CD4-positive, alpha-beta memory T cell (primary cell): ENCODE data around the gene NOS1AP. TPM values are rescaled to one million over a fixed set of nuclear protein-coding genes. Genes with fewer than 3 reads are reported as not detected.

Experiments
- CTCF ChIA-PET: fragments of 350-600 bp; sonication (Branson Sonifier 250); formaldehyde crosslinking; loops from one replicate; lab custom pipeline; 2021; ENCODE audit warnings: inconsistent platforms; ENCODE audit not compliant: partially characterized antibody; lab: Charles Lee
- POLR2A ChIA-PET: fragments of 350-600 bp; sonication (Branson Sonifier 250); formaldehyde crosslinking; loops from one replicate; lab custom pipeline; 2021; ENCODE audit not compliant: partially characterized antibody; lab: Charles Lee
- DNase-seq, 5 donors: peaks; one replicate each; pipeline versions ENCODE4 v3.0.0 to v3.0.0-alpha.2; 2020 to 2022; ENCODE audit warnings: mixed read lengths in 1 of 5
- H3K27ac ChIP-seq: one replicate; pipeline ENCODE4 v1.7.0; 2013; ENCODE audit warnings: low read depth, low read length
- H3K27me3 ChIP-seq: 2 replicates; pipeline ENCODE4 v1.7.0; 2013; ENCODE audit warnings: mild to moderate bottlenecking, low read length, moderate library complexity; ENCODE audit not compliant: insufficient read depth
- H3K36me3 ChIP-seq: 2 replicates; pipeline ENCODE4 v1.7.0; 2013; ENCODE audit warnings: mild to moderate bottlenecking, low read length, moderate library complexity; ENCODE audit not compliant: insufficient read depth
- H3K4me1 ChIP-seq: 2 replicates; pipeline ENCODE4 v1.7.0; 2013; ENCODE audit warnings: mild to moderate bottlenecking, low read length, moderate library complexity; ENCODE audit not compliant: insufficient read depth
- H3K4me3 ChIP-seq, 2 donors: one replicate each; pipeline ENCODE4 v1.7.0; 2013; ENCODE audit warnings: low read length in 2 of 2, mild to moderate bottlenecking in 1 of 2
- H3K9me3 ChIP-seq, 2 donors: one replicate each; pipeline ENCODE4 v1.7.0; 2013; ENCODE audit warnings: low read length in 2 of 2, control low read depth in 1 of 2; ENCODE audit not compliant: control insufficient read depth in 1 of 2
- H3K27ac Mint-ChIP-seq, 7 donors: one replicate each; pipeline ENCODE4 v1.8.0; 2020 to 2021; ENCODE audit warnings: mixed read lengths in 7 of 7, mild to moderate bottlenecking in 6 of 7, inconsistent platforms in 3 of 7, moderate library complexity in 3 of 7
- H3K27me3 Mint-ChIP-seq, 2 donors: one replicate each; pipeline ENCODE4 v1.8.0; 2020 to 2021; ENCODE audit warnings: mixed read lengths in 2 of 2
- H3K36me3 Mint-ChIP-seq, 2 donors: one replicate each; pipeline ENCODE4 v1.8.0; 2020 to 2021; ENCODE audit warnings: mixed read lengths in 2 of 2, inconsistent platforms in 1 of 2, mild to moderate bottlenecking in 1 of 2
- H3K4me1 Mint-ChIP-seq, 4 donors: one replicate each; pipeline ENCODE4 v1.8.0; 2020 to 2021; ENCODE audit warnings: mixed read lengths in 4 of 4, mild to moderate bottlenecking in 1 of 4
- H3K4me3 Mint-ChIP-seq, 8 donors: one replicate each; pipeline ENCODE4 v1.8.0; 2020 to 2021; ENCODE audit warnings: mixed read lengths in 8 of 8, mild to moderate bottlenecking in 7 of 8, moderate library complexity in 6 of 8, inconsistent platforms in 3 of 8
- H3K9me3 Mint-ChIP-seq, 8 donors: one replicate each; pipeline ENCODE4 v1.8.0; 2020 to 2021; ENCODE audit warnings: mixed read lengths in 8 of 8, mild to moderate bottlenecking in 5 of 8, inconsistent platforms in 3 of 8, moderate library complexity in 1 of 8
- intact Hi-C: fragments of 100-400 bp; cut with micrococcal nuclease; formaldehyde crosslinking; loops from one replicate; pipeline ENCODE4 v1.15.1; 2023
- polyA plus RNA-seq, 2 donors: library from polyadenylated mRNA; unstranded; fragments of 300-500 nt; fragmentation: Illumina TruSeq; gene quantifications; one replicate each; pipeline ENCODE4 v1.2.3, GENCODE V29; 2021
- total RNA-seq, 2 experiments: library from RNA; stranded (reverse); gene quantifications; one replicate each; pipeline ENCODE4 v1.2.3, GENCODE V29; 2021

NOS1AP gene
- total and polyA plus RNA-seq, 4 experiments from 2014 or later, result not detected

GRCh38 chr1:162404550-162405160 lies 335.2 kb downstream of the NOS1AP start:
- H3K9me3 Mint-ChIP-seq, result no peaks in the 10 kb centered on the region
- no peak overlapping the region for H3K4me3 ChIP-seq
- intact Hi-C loops, result no loop called here
- DNase-seq, result no peak
- CTCF ChIA-PET, result no interaction called here
- H3K4me1 ChIP-seq, result no peaks in the 10 kb centered on the region
- POLR2A ChIA-PET, result no interaction called here
- H3K27me3 Mint-ChIP-seq, result peaks cover 11 to 13% of the 10 kb centered on the region in 2 donors
- H3K4me1 Mint-ChIP-seq, result no peaks in the 10 kb centered on the region
- no peaks in the 10 kb centered on the region for H3K9me3 ChIP-seq
- H3K27me3 ChIP-seq, result no peaks in the 10 kb centered on the region
- H3K4me3 Mint-ChIP-seq, result no peak overlapping the region
- H3K36me3 Mint-ChIP-seq, result no peaks in the 10 kb centered on the region
- H3K36me3 ChIP-seq, result no peaks in the 10 kb centered on the region
- no peak overlapping the region for H3K27ac ChIP-seq
- no peak overlapping the region for H3K27ac Mint-ChIP-seq

GRCh38 chr1:162405800-162406199 lies 336.3 kb downstream of the NOS1AP start:
- H3K36me3 ChIP-seq, result no peaks in the 10 kb centered on the region
- no peaks in the 10 kb centered on the region for H3K9me3 Mint-ChIP-seq
- H3K4me3 Mint-ChIP-seq, result no peak overlapping the region
- no peaks in the 10 kb centered on the region for H3K4me1 Mint-ChIP-seq
- intact Hi-C loops, result no loop called here
- no peaks in the 10 kb centered on the region for H3K9me3 ChIP-seq
- H3K27ac ChIP-seq, result no peak overlapping the region
- no peaks in the 10 kb centered on the region for H3K4me1 ChIP-seq
- no peaks in the 10 kb centered on the region for H3K27me3 ChIP-seq
- CTCF ChIA-PET, result interaction anchor here (2.3 kb wide), 1 partner anchor 12 kb away, joined by 5 read pairs; no protein-coding TSS in a partner anchor
- no peaks in the 10 kb centered on the region for H3K36me3 Mint-ChIP-seq
- POLR2A ChIA-PET, result no interaction called here
- H3K4me3 ChIP-seq, result no peak overlapping the region
- H3K27me3 Mint-ChIP-seq, result peaks cover 12 to 15% of the 10 kb centered on the region in 2 donors
- H3K27ac Mint-ChIP-seq, result no peak overlapping the region
- no peak for DNase-seq

- Mint-ChIP-seq H3K4me1 (no peaks in the 10 kb centered on the region), H3K4me3 (no peak overlapping the region), H3K36me3 (no peaks in the 10 kb centered on the region), H3K27ac (no peak overlapping the region), H3K9me3 (no peaks in the 10 kb centered on the region), H3K27me3 (peaks cover 15 to 18% of the 10 kb centered on the region in 2 donors)
- H3K4me3 ChIP-seq, result no peak overlapping the region
- H3K9me3 ChIP-seq, result no peaks in the 10 kb centered on the region
- no peak for DNase-seq
- H3K27ac ChIP-seq, result no peak overlapping the region
- CTCF ChIA-PET, result interaction anchor here (2.3 kb wide), 1 partner anchor 11 kb away, joined by 5 read pairs; no protein-coding TSS in a partner anchor
- intact Hi-C loops, result no loop called here
- no peaks in the 10 kb centered on the region for H3K4me1 ChIP-seq
- no peaks in the 10 kb centered on the region for H3K27me3 ChIP-seq
- H3K36me3 ChIP-seq, result no peaks in the 10 kb centered on the region
- POLR2A ChIA-PET, result no interaction called here
Measured at GRCh38 chr1:162406811-162407210, 337.3 kb downstream of the NOS1AP start.

DNA sequence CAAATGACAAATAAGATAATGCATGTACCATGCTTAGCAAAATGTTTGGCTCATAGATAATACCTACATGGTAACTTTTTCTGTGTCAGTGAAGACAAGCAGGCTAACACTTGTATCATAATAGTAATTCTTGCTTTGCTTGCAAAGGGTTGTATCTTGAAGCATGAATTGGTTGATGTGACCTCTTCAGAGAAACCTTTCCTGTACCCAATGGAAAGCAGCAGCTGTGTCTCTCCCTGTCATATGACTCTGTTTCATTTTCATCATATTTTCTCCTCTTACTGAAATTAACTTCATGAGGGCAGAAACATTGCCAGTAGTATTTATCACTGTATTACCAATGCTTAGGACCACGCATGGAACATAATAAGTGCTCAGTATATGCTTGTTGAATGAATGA lies 338.0 kb downstream of the NOS1AP start:
- Histone ChIP-seq H3K27ac (no peak overlapping the region), H3K9me3 (no peaks in the 10 kb centered on the region), H3K4me1 (no peaks in the 10 kb centered on the region), H3K27me3 (no peaks in the 10 kb centered on the region), H3K36me3 (no peaks in the 10 kb centered on the region), H3K4me3 (no peak overlapping the region)
- DNase-seq, result no peak
- intact Hi-C loops, result no loop called here
- peaks cover 12 to 18% of the 10 kb centered on the region in 2 donors for H3K27me3 Mint-ChIP-seq
- H3K36me3 Mint-ChIP-seq, result no peaks in the 10 kb centered on the region
- POLR2A ChIA-PET, result no interaction called here
- H3K9me3 Mint-ChIP-seq, result no peaks in the 10 kb centered on the region
- H3K27ac Mint-ChIP-seq, result no peak overlapping the region
- H3K4me3 Mint-ChIP-seq, result no peak overlapping the region
- no peaks in the 10 kb centered on the region for H3K4me1 Mint-ChIP-seq
- CTCF ChIA-PET, result interaction anchor here (2.3 kb wide), 1 partner anchor 10 kb away, joined by 5 read pairs; no protein-coding TSS in a partner anchor

GRCh38 chr1:162412002-162412401 lies 342.5 kb downstream of the NOS1AP start, which contains the start of gene SH2D1B:
Gene SH2D1B, minus strand, starts transcription at chr1:162412136. Its CDS starts 120 bp downstream, at chr1:162412016.
- Mint-ChIP-seq H3K4me3 (no peak within 1 kb of the TSS), H3K27me3 (peaks cover 17% of the 10 kb centered on the region in 2 donors), H3K36me3 (no peaks in the 10 kb centered on the region), H3K9me3 (peaks cover 0 to 2% (median 0%) of the 10 kb centered on the region in 8 donors), H3K4me1 (no peaks in the 10 kb centered on the region), H3K27ac (no peak within 1 kb of the TSS)
- Histone ChIP-seq H3K27me3 (no peaks in the 10 kb centered on the region), H3K4me1 (no peaks in the 10 kb centered on the region), H3K9me3 (no peaks in the 10 kb centered on the region), H3K27ac (no peak within 1 kb of the TSS), H3K4me3 (no peak within 1 kb of the TSS), H3K36me3 (no peaks in the 10 kb centered on the region)
- POLR2A ChIA-PET, result no interaction called here
- intact Hi-C loops, result no loop called here
- CTCF ChIA-PET, result interaction anchor here (1.2 kb wide), 1 partner anchor 8 kb away, joined by 3 read pairs; no protein-coding TSS in a partner anchor
- no peak for DNase-seq

DNA sequence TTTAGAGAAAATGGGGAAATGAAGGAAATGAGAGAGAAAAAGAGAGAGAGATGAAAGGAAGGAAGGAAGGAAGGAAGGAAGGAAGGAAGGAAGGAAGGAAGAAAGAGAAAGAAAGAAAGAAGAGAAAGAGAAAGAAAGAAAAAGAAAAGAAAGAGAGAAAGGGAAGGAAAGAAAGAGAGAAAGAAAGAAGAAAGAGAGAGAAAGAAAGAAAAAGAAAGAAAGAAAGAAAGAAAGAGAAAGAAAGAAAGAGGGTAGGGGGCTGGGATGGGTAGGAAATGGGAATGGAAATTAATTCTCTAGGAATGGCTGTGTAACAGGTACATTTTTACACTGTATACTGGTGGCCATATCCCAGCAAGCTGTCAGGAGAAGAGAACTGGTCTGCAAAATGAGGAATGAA lies 346.7 kb downstream of the NOS1AP start:
- Histone ChIP-seq H3K27me3 (no peaks in the 10 kb centered on the region), H3K4me1 (no peaks in the 10 kb centered on the region), H3K27ac (no peak overlapping the region), H3K9me3 (no peaks in the 10 kb centered on the region), H3K36me3 (no peaks in the 10 kb centered on the region), H3K4me3 (no peak overlapping the region)
- Mint-ChIP-seq H3K4me1 (no peaks in the 10 kb centered on the region), H3K36me3 (no peaks in the 10 kb centered on the region), H3K27ac (no peak overlapping the region), H3K27me3 (peaks cover 14 to 30% of the 10 kb centered on the region in 2 donors), H3K9me3 (peaks cover 0 to 2% (median 0%) of the 10 kb centered on the region in 8 donors), H3K4me3 (no peak overlapping the region)
- no peak for DNase-seq
- CTCF ChIA-PET, result no interaction called here
- POLR2A ChIA-PET, result no interaction called here
- intact Hi-C loops, result no loop called here

DNA sequence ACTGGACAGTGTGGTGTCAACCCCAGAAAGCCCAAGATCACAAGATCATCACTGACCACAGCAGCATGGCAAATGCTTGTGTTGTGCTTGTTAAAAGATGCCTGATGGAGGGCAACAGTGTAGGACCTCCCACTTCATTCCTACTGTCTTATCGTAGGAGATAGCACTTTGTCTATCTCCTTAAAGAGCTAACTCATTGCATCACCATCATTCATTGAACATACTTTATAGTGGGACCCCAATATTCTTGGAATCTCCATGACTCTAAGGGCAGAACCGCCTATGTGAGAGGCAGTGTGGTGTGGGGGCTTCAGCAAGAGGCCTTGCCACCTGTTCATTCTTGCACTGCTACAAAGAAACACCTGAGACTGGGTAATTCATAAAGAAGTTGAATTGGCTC lies 347.4 kb downstream of the NOS1AP start:
- Mint-ChIP-seq H3K4me3 (no peak overlapping the region), H3K9me3 (peaks cover 0 to 2% (median 0%) of the 10 kb centered on the region in 8 donors), H3K27ac (no peak overlapping the region), H3K36me3 (no peaks in the 10 kb centered on the region), H3K4me1 (no peaks in the 10 kb centered on the region), H3K27me3 (peaks cover 8 to 31% of the 10 kb centered on the region in 2 donors)
- Histone ChIP-seq H3K4me1 (no peaks in the 10 kb centered on the region), H3K27me3 (no peaks in the 10 kb centered on the region), H3K4me3 (no peak overlapping the region), H3K9me3 (no peaks in the 10 kb centered on the region), H3K36me3 (no peaks in the 10 kb centered on the region), H3K27ac (no peak overlapping the region)
- intact Hi-C loops, result no loop called here
- ChIA-PET CTCF (interaction anchor here (2.2 kb wide), 1 partner anchor 10 kb away, joined by 5 read pairs; no protein-coding TSS in a partner anchor), POLR2A (no interaction called here)
- DNase-seq, result no peak
